NCI-H69 (cell line): Measurements from ENCODE around the gene TNIK.

Source experiments
- DNase-seq: peaks from one replicate; lab custom pipeline; 2025; lab: John Stamatoyannopoulos, UW

Gene TNIK

DNA sequence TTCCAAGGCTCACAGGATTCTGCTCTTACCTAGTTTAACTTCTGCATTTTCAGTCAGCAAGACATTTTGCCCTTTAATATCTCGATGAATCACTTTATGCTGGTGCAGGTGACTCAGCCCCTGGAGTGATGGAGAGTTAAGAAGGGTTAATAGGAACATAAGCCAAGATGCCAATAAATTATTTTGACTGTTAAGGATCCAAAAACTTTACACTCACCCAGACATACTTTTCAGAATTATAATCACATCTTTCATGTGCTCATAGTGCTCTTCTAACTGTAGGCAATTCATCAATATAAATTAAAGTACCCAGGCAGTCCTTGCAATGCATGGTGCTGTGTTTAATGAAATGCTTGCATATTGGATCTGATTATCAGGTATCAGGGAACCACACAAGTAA is 269.5 kb downstream of the TNIK start:
- no peak for DNase-seq

DNA sequence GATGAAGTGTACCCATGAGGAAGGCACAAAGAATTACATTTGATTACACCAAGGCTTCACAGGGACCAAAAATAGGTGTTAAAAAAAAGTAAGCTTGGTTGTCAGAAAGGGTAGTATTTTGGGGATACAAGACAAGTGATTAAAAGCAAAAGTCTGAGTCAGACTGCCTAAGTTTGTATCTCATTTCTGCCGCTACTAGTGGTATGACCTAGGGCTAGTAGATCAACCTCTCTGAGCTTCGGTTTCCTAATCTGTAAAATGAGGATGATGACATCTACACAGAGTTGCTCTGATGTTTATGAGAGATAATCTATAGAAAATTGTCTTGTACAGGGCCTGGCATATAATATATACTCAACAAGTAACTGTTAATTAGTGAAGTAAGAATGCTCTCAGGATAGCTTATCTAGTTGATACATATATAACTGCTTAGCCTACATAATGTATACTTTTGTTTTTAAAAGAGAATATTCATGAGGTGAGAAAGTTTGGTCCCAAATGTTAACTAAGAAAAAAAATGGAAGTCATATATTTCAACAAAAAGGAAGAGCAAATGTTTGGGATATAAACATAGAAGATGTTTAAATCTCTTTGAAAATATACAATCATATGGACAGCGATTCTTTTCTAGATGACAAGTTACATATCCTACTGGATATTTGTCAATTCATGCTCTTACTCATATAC is 270.7 kb downstream of the TNIK start:
- no peak for DNase-seq

DNA sequence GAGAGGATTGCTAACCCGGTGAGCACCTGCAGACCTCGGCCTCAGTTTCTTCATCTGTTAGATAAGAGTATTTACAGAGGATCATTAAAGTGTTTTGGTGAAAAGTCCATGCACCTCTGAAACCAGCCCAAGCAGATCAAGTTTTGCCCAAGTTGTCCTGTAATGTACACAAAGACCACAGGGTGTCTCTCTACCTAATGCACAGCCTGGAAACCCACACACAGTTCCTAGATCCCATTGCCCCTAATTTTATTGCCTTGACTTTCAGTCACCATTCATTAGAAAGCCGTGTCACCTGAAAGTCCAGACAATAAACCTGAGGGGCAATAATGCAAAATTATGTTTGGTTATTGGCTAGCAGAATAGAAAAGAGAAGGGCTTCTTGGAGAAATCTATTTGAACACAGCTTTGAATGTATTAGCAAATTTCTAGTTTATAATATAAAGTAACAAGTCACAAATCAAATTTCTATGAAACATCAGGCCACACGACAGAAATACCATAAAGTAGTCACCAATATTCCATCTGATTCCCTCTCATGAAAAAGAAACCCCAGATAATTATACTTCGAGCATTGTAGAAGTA is 272.4 kb downstream of the TNIK start:
- peak; percentile 38 for DNase-seq

- DNase-seq = no peak
These were observed 273.2 kb downstream of the TNIK start for GRCh38 chr3:171186817-171187500.

GRCh38 chr3:171186383-171186782 is 273.8 kb downstream of the TNIK start:
- DNase-seq = no peak

DNA sequence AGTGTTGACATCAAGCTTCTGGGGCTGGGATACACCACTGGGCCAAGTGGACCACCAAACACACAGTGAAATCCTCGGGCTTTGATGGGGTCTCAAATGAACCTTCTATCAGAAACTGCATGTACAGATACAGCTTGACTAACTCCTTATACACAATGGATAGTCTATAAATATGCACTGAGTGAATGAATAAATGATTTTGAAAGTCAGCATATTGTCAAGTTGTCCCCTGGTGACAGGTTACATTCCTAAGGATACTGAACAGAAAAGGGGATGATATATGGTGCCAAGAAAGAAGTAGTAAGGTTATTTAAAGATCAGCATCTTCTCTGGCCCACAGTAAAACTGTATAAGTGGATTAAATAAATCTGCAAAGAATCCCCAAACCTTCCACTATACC is 274.2 kb downstream of the TNIK start:
- DNase-seq = no peak

- DNase-seq = no peak
These were observed 275.8 kb downstream of the TNIK start for GRCh38 chr3:171184372-171184771.

DNA sequence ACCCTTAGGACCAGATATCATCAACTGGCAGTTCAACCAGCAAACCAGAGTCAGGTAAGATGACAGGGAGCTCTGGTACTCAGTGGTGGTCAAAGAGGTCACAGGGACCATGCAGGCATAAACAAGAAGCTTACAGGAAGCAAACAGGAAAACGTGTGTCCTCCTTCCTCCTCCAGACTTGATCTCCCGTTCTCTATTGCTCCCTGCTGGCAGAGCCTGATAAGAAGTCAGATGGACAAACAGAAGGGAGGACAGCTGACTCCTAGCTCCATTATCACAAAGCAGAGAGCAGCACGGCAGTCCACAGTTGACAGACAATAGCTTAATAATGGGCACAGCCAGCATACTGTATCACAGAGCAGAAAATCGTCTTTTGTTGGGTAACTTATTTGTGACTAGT is 277.2 kb downstream of the TNIK start:
- DNase-seq = peak; percentile 5

GRCh38 chr3:171181907-171182690 is 278.1 kb downstream of the TNIK start:
- no peak for DNase-seq

GRCh38 chr3:171178714-171179113 is 281.5 kb downstream of the TNIK start:
- no peak for DNase-seq

DNA sequence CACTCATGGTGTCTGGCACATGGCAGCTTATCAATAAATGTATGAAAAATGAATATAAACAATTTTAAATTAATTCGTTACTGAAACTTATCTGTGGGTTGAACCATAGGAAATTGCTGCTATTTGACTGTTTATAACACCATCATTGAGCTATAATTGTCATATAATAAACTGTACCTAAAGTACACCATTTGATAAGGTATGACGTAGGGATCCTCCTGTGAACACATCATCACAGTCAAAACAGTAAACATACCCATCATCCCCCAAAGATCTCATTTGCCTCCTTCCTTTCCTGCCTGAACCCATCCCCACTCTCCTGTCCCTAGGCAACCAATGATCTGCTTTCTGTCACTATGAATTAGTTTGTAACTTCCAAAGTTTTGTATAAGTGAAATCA is 282.7 kb downstream of the TNIK start:
- no peak for DNase-seq

- DNase-seq = no peak
These were observed 283.1 kb downstream of the TNIK start for GRCh38 chr3:171177056-171177455.

DNA sequence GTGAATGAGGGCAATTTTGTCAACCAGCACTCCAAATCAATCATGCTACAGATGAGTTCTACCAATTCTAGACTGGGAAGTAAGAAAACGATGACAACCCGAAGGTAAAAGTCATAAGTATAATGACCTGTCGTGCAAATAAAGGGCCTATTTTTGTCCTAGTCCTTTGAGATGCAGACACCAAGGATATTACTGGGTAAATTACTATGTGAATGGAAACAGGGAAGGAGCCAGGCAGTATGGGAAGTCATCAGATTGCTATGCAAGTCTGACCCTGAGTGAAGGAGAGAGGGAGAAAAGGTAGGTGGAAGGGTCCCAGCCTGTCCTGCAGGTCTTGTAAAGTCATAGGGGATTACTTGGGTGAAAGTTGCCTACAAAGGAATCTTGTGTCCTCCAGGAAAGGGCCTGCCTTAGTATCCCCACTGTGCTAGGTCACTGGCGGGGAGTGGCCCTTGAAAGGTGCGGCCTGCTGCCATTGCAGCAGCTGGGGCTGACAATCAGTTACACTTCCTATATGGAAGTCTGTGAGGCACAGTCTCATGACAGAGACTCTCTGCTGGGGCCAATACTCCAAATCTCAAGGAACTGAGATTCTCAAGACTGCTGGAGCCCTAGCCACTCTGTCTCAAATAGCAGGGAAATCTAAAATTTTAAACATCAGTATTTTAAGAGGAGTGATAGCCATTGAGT is 283.8 kb downstream of the TNIK start:
- no peak for DNase-seq

DNA sequence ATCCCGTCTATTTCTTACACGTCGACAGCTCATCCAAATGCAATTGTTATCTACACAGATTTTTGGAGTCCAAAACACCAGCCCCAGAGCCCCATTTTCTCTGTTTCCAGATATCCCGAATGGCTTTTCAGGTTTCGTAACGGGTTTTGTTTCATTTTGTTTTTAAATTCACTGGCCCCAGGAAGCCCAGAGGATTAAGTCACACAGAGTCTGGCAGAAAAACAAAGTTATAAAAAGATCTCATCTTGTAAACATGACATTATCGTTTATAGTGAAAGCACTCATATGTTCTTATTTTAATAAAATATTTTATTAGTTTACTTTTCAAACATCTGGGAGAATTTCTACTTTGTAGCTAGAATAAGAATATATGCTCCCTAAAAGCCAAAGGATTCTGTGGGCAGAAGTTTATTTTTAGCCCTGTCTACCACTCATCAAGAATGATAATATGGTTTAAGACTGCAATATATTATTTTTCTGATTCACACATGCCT is 284.4 kb downstream of the TNIK start:
- DNase-seq = no peak

DNA sequence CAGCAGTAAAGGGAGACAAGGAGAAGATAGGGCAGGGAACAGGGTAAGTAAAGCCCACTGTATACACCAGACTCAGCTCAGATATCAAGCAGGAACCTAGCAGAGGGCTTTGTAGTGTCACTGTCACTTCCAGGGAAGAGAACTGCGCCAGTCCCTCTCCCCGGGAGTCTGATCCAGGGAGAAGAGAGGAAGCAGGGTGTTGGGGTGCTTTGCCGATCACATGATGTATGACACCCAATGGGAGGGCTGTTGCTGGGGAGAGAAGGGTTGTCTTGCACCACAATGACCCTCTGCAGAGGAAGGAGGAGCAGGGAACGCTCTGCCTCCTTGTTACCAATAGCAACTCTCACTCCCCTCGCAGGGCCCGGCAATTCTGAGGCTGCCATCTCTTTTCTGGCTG is 286.5 kb downstream of the TNIK start:
- DNase-seq = peak; percentile 7

- peak; percentile 5 for DNase-seq
These were observed 288.1 kb downstream of the TNIK start for GRCh38 chr3:171172070-171172469.

- no peak for DNase-seq
These were observed 290.3 kb downstream of the TNIK start for GRCh38 chr3:171169866-171170265.

GRCh38 chr3:171169443-171169842 is 290.8 kb downstream of the TNIK start:
- DNase-seq = no peak

- DNase-seq = no peak
These were observed 291.7 kb downstream of the TNIK start for GRCh38 chr3:171168551-171168950.

- no peak for DNase-seq
These were observed 292.1 kb downstream of the TNIK start for GRCh38 chr3:171168086-171168485.

DNA sequence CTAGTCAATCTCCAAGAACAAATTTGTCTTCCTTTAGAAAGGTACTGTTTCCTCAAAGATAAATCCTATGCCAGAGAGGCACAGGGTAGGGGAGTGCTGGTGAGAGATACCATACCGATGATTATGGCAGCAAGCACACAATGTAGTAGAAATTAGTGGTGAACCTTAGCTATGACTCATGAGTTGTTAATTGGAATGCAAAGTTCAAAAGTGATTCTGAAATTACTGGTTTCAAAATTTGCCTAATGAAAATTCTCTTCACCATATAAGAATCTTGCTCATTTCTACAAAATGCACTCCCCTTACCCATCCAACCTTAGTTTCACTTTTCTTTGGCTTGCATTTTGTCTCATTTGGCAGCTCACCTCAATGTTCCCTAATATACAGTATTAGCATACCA is 294.2 kb downstream of the TNIK start:
- DNase-seq = no peak

GRCh38 chr3:171165499-171165921 is 294.7 kb downstream of the TNIK start:
- no peak for DNase-seq
